ENCODE results near the gene ZBTB42.

The ZBTB42 gene

GRCh38 chr14:104753528-104754212, 47.2 kb upstream of the ZBTB42 start:
- TF ChIP-seq, protein P1, sequence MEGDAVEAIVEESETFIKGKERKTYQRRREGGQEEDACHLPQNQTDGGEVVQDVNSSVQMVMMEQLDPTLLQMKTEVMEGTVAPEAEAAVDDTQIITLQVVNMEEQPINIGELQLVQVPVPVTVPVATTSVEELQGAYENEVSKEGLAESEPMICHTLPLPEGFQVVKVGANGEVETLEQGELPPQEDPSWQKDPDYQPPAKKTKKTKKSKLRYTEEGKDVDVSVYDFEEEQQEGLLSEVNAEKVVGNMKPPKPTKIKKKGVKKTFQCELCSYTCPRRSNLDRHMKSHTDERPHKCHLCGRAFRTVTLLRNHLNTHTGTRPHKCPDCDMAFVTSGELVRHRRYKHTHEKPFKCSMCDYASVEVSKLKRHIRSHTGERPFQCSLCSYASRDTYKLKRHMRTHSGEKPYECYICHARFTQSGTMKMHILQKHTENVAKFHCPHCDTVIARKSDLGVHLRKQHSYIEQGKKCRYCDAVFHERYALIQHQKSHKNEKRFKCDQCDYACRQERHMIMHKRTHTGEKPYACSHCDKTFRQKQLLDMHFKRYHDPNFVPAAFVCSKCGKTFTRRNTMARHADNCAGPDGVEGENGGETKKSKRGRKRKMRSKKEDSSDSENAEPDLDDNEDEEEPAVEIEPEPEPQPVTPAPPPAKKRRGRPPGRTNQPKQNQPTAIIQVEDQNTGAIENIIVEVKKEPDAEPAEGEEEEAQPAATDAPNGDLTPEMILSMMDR (IDR thresholded peaks at IDR 0.05), result no peak
- H3K27me3 ChIP-seq, result no peaks in the 10 kb centered on the region
- H3K27ac ChIP-seq, result peak overlapping the region; percentile 97 to 98
- peaks cover 0 to 62% (median 45%) of the 10 kb centered on the region in 4 donors for H3K4me1 ChIP-seq
- no peaks in the 10 kb centered on the region for H3K9me3 ChIP-seq
- DNase-seq, result no peak
- peak overlapping the region; percentile 80 to 89 for H3K4me3 ChIP-seq
- H3K36me3 ChIP-seq, result peaks cover 31 to 40% (median 33%) of the 10 kb centered on the region in 3 donors
- intact Hi-C loops (cut with DNase I; ENCODE audit: low total_unique reads), result loop anchor here (2.0 to 10.0 kb wide), 2 partner anchors 75 to 721 kb away; partner anchors contain the start of gene CRIP2

DNA sequence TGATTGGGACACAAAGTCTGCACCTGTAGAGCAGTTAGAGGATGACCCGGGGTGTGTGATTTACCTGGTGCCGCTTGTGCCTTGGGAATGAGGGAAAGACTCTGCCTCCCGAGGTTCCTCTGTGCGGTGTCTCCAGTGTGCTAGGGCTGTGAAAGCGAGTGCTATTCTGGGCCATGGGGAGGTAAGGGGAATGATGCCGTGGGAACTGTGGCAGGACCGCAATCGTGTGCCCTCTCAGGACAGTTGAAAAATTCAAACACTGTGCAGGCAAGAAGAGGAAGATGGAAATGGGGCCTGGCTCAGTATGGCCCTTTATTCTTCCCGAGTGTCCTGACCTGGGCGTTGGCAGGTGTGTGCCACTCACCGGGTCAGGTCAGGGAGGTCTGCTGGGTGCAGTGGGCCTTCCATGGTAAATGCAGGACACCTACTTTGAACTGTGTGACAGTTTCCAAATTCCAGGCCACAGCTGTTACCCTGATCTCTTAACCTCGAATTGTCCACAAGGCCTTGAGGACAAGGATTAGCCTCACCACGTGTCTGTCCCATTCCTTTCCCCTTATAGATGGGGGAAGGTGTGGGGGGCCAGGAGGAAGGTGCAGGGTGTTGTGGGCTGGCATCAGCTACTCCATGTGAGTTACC, 46.6 kb upstream of the ZBTB42 start:
- intact Hi-C loops (cut with DNase I; ENCODE audit: low total_unique reads), result loop anchor here (10.0 kb wide), 1 partner anchor 720 kb away; the partner anchor contains the start of gene CRIP2
- DNase-seq, result no peak
- Histone ChIP-seq H3K27me3 (no peaks in the 10 kb centered on the region), H3K4me1 (peaks cover 0 to 55% (median 39%) of the 10 kb centered on the region in 4 donors), H3K9me3 (no peaks in the 10 kb centered on the region), H3K27ac (peak overlapping the region; percentile 97 to 98), H3K4me3 (peak overlapping the region; percentile 80 to 89), H3K36me3 (peaks cover 37 to 47% (median 39%) of the 10 kb centered on the region in 3 donors)
- TF ChIP-seq, protein P1 (IDR thresholded peaks at IDR 0.05), result no peak

GRCh38 chr14:104755621-104756020, 45.3 kb upstream of the ZBTB42 start:
- TF ChIP-seq, protein P1 (IDR thresholded peaks at IDR 0.05), result no peak
- Histone ChIP-seq H3K27me3 (no peaks in the 10 kb centered on the region), H3K9me3 (no peaks in the 10 kb centered on the region), H3K36me3 (peaks cover 43 to 60% (median 51%) of the 10 kb centered on the region in 3 donors), H3K27ac (peak overlapping the region in 1 of 2 donors; percentile 6), H3K4me3 (no peak overlapping the region), H3K4me1 (peaks cover 0 to 42% (median 27%) of the 10 kb centered on the region in 4 donors)
- no peak for DNase-seq
- intact Hi-C loops (cut with DNase I; ENCODE audit: low total_unique reads), result loop anchor here (10.0 kb wide), 1 partner anchor 719 kb away; the partner anchor contains the start of gene CRIP2

DNA sequence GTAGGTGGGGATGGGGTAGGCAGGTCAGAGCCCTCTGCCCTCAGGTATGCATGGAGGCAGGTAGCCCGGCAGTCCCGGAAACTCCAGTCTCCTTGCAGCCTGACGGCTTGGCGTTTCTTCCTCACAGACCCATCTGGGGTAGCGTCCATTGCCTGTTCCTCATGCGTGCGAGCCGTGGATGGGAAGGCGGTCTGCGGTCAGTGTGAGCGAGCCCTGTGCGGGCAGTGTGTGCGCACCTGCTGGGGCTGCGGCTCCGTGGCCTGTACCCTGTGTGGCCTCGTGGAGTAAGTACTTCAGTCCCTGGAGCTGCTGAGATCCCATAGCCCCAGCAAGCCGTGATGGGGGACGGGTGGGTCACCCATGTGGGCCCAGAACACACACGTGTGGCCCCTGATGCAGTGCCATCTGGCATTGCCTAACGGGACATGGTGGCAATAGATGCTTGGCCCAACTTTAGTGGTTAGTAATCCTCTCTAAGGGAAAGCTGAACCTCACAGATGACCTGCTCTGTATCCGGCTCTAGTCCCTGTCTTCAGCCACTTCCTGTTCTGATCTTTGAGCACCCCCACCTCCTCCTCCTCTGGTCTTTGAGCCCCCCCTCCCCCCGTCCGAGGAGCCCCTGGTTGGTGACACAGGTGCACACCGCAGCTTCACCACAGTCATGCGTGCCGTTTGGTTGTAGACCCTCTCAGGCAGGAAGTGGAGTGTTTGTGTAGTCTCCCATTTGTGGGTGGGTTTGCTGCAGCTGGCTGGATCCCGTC, 44.2 kb upstream of the ZBTB42 start:
- DNase-seq, result no peak
- intact Hi-C loops (cut with DNase I; ENCODE audit: low total_unique reads), result loop anchor here (10.0 kb wide), 1 partner anchor 718 kb away; the partner anchor contains the start of gene CRIP2
- H3K27ac ChIP-seq, result no peak overlapping the region
- peaks cover 43 to 70% (median 56%) of the 10 kb centered on the region in 3 donors for H3K36me3 ChIP-seq
- TF ChIP-seq, protein P1 (IDR thresholded peaks at IDR 0.05), result no peak
- H3K27me3 ChIP-seq, result no peaks in the 10 kb centered on the region
- peaks cover 0 to 32% (median 24%) of the 10 kb centered on the region in 4 donors for H3K4me1 ChIP-seq
- no peaks in the 10 kb centered on the region for H3K9me3 ChIP-seq
- no peak overlapping the region for H3K4me3 ChIP-seq

- Histone ChIP-seq H3K27me3 (no peaks in the 10 kb centered on the region), H3K36me3 (peaks cover 43 to 75% (median 60%) of the 10 kb centered on the region in 3 donors), H3K4me3 (no peak overlapping the region), H3K9me3 (no peaks in the 10 kb centered on the region), H3K27ac (no peak overlapping the region), H3K4me1 (peaks cover 0 to 26% (median 18%) of the 10 kb centered on the region in 4 donors)
- intact Hi-C loops (cut with DNase I; ENCODE audit: low total_unique reads), result loop anchor here (10.0 kb wide), 1 partner anchor 718 kb away; the partner anchor contains the start of gene CRIP2
- no peak for DNase-seq
- TF ChIP-seq, protein P1 (IDR thresholded peaks at IDR 0.05), result no peak
These were observed 43.7 kb upstream of the ZBTB42 start for GRCh38 chr14:104757238-104757585.
